ENCODE results near the gene KAT5. TPM values are rescaled to one million over a fixed set of nuclear protein-coding genes. Genes with fewer than 3 reads are reported as not detected.

The KAT5 gene
- total RNA-seq, 1 experiment from 2014 or later, result 56.6 TPM

DNA sequence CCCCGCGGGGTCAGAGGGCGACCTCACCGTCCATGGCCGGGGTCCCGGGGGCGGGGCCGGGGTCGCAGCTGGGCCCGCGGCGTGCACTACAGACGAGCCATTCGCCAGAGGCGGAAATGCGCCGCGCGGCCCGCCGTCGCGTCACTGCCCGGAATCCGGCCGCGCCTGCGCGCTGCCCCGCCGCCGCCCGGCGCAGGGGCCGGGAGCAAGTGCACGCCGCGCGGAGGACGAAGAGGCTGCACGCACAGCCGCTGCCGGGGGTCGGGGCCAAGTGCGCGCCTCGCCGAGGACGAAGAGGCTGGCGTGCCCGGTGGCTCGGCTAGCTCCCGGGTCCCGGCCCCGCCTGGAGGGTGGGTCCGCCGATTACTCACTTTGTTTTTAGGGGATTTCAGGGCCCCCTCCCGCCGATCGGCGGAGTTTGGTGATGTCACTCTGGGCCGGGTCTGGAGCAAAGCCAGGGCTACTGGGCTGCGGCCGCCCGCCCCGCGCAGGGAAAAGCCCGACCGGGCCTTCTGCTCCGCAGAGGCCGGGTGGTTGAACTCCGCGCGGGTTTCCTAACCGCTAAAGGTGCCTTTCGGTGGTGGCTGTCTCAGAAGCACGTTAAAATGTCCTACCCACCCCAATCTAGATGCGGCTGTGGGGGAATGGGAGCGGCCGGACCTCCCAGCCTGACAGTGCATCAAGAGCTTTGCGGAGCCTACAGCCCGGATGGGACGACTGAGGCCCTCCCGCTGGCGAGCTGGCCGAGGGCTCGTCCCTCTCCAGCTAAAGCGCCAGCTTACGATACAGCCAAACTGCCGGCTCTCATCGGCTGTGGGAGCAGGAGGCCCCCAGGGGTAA is 49.0 kb upstream of the KAT5 start, which contains the start of gene RELA (continued):
- TF ChIP-seq, protein P1, sequence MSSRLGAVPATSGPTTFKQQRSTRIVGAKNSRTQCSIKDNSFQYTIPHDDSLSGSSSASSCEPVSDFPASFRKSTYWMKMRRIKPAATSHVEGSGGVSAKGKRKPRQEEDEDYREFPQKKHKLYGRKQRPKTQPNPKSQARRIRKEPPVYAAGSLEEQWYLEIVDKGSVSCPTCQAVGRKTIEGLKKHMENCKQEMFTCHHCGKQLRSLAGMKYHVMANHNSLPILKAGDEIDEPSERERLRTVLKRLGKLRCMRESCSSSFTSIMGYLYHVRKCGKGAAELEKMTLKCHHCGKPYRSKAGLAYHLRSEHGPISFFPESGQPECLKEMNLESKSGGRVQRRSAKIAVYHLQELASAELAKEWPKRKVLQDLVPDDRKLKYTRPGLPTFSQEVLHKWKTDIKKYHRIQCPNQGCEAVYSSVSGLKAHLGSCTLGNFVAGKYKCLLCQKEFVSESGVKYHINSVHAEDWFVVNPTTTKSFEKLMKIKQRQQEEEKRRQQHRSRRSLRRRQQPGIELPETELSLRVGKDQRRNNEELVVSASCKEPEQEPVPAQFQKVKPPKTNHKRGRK (CRISPR knock-in tag; IDR thresholded peaks at IDR 0.05; ENCODE audit: borderline replicate concordance), result no peak

DNA sequence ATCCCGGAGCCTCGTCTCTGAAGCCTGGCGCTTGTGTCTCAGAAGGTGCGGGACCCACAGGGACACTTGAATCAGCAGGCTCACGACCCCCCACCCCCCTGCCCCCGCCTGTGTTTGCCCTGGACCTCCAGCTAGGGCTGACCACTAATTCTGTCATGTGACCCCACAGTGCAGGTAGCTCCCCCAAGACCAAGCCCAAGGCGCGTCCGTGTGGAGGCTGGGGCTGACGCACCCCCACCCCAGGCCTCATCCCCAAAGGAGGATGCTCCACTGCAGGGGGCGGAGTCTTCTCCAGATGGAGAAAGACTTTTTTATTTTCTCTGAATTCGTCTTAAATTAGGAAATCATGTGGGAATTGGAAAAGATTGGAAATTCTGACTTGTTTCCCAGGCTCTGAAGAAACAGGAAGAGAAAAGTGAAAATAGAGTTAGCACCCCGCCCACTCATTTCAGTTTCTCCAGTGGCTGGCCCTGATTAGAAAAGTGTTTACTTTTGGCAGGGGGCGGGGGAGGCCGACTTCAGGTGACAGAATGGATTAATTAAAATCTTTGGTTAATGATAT is 48.3 kb upstream of the KAT5 start:
- no peak for ATAC-seq
- CTCF ChIA-PET, result interaction anchor here (0.7 to 2.6 kb wide), 20 partner anchors 10 to 359 kb away, joined by 3 to 16 read pairs (median 4); partner anchors contain the start of genes CCDC85B, FIBP, KAT5 and MUS81
- Mint-ChIP-seq H3K4me1 (peaks cover 4% of the 10 kb centered on the region), H3K4me3 (peak overlapping the region; percentile 86), H3K9me3 (no peaks in the 10 kb centered on the region), H3K27me3 (ENCODE audit: low read depth) (no peaks in the 10 kb centered on the region; the same call in 1 of the 2 replicates), H3K27ac (peak overlapping the region; percentile 46), H3K36me3 (peaks cover 20% of the 10 kb centered on the region)
- no peak for DNase-seq (ENCODE audit: low spot score)
- POLR2A ChIA-PET, result interaction anchor here (0.6 to 1.9 kb wide), 7 partner anchors 10 to 869 kb away, joined by 3 to 16 read pairs (median 5); partner anchors contain the start of genes MUS81, PCNX3 and RNASEH2C
- TF ChIP-seq TEAD1 (CRISPR knock-in tag; IDR thresholded peaks at IDR 0.05) (no peak), SP1 (CRISPR knock-in tag; conservative IDR thresholded peaks at IDR 0.05) (no peak), ZNF671 (CRISPR knock-in tag; IDR thresholded peaks at IDR 0.05) (no peak), GRHL2 (CRISPR knock-in tag; IDR thresholded peaks at IDR 0.05; ENCODE audit: insufficient replicate concordance, severe bottlenecking) (no peak), SMAD3 (CRISPR knock-in tag; IDR thresholded peaks at IDR 0.05; ENCODE audit: borderline replicate concordance) (no peak), ZNF396 (CRISPR knock-in tag; IDR thresholded peaks at IDR 0.05; ENCODE audit: borderline replicate concordance) (no peak)
- TF ChIP-seq, protein P2, sequence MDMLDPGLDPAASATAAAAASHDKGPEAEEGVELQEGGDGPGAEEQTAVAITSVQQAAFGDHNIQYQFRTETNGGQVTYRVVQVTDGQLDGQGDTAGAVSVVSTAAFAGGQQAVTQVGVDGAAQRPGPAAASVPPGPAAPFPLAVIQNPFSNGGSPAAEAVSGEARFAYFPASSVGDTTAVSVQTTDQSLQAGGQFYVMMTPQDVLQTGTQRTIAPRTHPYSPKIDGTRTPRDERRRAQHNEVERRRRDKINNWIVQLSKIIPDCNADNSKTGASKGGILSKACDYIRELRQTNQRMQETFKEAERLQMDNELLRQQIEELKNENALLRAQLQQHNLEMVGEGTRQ (CRISPR knock-in tag; IDR thresholded peaks at IDR 0.05), result peak; percentile 72
- TF ChIP-seq, protein P3, sequence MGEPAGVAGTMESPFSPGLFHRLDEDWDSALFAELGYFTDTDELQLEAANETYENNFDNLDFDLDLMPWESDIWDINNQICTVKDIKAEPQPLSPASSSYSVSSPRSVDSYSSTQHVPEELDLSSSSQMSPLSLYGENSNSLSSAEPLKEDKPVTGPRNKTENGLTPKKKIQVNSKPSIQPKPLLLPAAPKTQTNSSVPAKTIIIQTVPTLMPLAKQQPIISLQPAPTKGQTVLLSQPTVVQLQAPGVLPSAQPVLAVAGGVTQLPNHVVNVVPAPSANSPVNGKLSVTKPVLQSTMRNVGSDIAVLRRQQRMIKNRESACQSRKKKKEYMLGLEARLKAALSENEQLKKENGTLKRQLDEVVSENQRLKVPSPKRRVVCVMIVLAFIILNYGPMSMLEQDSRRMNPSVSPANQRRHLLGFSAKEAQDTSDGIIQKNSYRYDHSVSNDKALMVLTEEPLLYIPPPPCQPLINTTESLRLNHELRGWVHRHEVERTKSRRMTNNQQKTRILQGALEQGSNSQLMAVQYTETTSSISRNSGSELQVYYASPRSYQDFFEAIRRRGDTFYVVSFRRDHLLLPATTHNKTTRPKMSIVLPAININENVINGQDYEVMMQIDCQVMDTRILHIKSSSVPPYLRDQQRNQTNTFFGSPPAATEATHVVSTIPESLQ (CRISPR knock-in tag; IDR thresholded peaks at IDR 0.05), result no peak
- TF ChIP-seq, protein P4, sequence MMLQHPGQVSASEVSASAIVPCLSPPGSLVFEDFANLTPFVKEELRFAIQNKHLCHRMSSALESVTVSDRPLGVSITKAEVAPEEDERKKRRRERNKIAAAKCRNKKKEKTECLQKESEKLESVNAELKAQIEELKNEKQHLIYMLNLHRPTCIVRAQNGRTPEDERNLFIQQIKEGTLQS (CRISPR knock-in tag; conservative IDR thresholded peaks at IDR 0.05), result no peak
- TF ChIP-seq, protein P5, sequence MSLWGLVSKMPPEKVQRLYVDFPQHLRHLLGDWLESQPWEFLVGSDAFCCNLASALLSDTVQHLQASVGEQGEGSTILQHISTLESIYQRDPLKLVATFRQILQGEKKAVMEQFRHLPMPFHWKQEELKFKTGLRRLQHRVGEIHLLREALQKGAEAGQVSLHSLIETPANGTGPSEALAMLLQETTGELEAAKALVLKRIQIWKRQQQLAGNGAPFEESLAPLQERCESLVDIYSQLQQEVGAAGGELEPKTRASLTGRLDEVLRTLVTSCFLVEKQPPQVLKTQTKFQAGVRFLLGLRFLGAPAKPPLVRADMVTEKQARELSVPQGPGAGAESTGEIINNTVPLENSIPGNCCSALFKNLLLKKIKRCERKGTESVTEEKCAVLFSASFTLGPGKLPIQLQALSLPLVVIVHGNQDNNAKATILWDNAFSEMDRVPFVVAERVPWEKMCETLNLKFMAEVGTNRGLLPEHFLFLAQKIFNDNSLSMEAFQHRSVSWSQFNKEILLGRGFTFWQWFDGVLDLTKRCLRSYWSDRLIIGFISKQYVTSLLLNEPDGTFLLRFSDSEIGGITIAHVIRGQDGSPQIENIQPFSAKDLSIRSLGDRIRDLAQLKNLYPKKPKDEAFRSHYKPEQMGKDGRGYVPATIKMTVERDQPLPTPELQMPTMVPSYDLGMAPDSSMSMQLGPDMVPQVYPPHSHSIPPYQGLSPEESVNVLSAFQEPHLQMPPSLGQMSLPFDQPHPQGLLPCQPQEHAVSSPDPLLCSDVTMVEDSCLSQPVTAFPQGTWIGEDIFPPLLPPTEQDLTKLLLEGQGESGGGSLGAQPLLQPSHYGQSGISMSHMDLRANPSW (CRISPR knock-in tag; conservative IDR thresholded peaks at IDR 0.05; ENCODE audit: low read depth), result no peak
- TF ChIP-seq, protein P6, sequence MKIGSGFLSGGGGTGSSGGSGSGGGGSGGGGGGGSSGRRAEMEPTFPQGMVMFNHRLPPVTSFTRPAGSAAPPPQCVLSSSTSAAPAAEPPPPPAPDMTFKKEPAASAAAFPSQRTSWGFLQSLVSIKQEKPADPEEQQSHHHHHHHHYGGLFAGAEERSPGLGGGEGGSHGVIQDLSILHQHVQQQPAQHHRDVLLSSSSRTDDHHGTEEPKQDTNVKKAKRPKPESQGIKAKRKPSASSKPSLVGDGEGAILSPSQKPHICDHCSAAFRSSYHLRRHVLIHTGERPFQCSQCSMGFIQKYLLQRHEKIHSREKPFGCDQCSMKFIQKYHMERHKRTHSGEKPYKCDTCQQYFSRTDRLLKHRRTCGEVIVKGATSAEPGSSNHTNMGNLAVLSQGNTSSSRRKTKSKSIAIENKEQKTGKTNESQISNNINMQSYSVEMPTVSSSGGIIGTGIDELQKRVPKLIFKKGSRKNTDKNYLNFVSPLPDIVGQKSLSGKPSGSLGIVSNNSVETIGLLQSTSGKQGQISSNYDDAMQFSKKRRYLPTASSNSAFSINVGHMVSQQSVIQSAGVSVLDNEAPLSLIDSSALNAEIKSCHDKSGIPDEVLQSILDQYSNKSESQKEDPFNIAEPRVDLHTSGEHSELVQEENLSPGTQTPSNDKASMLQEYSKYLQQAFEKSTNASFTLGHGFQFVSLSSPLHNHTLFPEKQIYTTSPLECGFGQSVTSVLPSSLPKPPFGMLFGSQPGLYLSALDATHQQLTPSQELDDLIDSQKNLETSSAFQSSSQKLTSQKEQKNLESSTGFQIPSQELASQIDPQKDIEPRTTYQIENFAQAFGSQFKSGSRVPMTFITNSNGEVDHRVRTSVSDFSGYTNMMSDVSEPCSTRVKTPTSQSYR (CRISPR knock-in tag; IDR thresholded peaks at IDR 0.05), result no peak
- TF ChIP-seq, protein P7, sequence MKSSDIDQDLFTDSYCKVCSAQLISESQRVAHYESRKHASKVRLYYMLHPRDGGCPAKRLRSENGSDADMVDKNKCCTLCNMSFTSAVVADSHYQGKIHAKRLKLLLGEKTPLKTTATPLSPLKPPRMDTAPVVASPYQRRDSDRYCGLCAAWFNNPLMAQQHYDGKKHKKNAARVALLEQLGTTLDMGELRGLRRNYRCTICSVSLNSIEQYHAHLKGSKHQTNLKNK (CRISPR knock-in tag; IDR thresholded peaks at IDR 0.05), result no peak
- TF ChIP-seq, protein P8, sequence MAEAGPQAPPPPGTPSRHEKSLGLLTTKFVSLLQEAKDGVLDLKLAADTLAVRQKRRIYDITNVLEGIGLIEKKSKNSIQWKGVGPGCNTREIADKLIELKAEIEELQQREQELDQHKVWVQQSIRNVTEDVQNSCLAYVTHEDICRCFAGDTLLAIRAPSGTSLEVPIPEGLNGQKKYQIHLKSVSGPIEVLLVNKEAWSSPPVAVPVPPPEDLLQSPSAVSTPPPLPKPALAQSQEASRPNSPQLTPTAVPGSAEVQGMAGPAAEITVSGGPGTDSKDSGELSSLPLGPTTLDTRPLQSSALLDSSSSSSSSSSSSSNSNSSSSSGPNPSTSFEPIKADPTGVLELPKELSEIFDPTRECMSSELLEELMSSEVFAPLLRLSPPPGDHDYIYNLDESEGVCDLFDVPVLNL (CRISPR knock-in tag; IDR thresholded peaks at IDR 0.05; ENCODE audit: borderline replicate concordance, low read depth), result no peak
- TF ChIP-seq, protein P9, sequence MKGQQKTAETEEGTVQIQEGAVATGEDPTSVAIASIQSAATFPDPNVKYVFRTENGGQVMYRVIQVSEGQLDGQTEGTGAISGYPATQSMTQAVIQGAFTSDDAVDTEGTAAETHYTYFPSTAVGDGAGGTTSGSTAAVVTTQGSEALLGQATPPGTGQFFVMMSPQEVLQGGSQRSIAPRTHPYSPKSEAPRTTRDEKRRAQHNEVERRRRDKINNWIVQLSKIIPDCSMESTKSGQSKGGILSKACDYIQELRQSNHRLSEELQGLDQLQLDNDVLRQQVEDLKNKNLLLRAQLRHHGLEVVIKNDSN (CRISPR knock-in tag; IDR thresholded peaks at IDR 0.05), result 0 out of 2 replicates have a peak, but pooled peaks have one; percentile 1
- TF ChIP-seq, protein P10, sequence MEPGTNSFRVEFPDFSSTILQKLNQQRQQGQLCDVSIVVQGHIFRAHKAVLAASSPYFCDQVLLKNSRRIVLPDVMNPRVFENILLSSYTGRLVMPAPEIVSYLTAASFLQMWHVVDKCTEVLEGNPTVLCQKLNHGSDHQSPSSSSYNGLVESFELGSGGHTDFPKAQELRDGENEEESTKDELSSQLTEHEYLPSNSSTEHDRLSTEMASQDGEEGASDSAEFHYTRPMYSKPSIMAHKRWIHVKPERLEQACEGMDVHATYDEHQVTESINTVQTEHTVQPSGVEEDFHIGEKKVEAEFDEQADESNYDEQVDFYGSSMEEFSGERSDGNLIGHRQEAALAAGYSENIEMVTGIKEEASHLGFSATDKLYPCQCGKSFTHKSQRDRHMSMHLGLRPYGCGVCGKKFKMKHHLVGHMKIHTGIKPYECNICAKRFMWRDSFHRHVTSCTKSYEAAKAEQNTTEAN (CRISPR knock-in tag; IDR thresholded peaks at IDR 0.05), result no peak

All from WTC11 (cell line).